ENCODE measurements around the gene LARGE2. TPM values are rescaled to one million over a fixed set of nuclear protein-coding genes. Genes with fewer than 3 reads are reported as not detected.
A peak's percentile ranks its signal among the peaks of the same experiment; 100 is the strongest.

LARGE2 gene
- total and polyA plus RNA-seq, 10 of the 15 experiments (the other 5 are each of a cell fraction or from before 2014, with no cell fraction given) = 0.03 to 0.41 (median 0.19) TPM; not detected in 6

- TF ChIP-seq TAF1 (IDR thresholded peaks at IDR 0.05; ENCODE audit: borderline replicate concordance, low read depth, low read length) = peak; percentile 75
- peak; percentile 72 for TF ChIP-seq NFYB (IDR thresholded peaks at IDR 0.05; ENCODE audit: insufficient read depth, low read depth, low read length)
- peak; percentile 96 for TF ChIP-seq GABPA (IDR thresholded peaks at IDR 0.05; ENCODE audit: low read depth)
- no peak for TF ChIP-seq FOXM1 (IDR thresholded peaks at IDR 0.05; ENCODE audit: low read depth, low read length)
- peak; percentile 58; the same call in 1 of the 2 replicates for TF ChIP-seq PML (IDR thresholded peaks at IDR 0.05; ENCODE audit: low read length)
- no peak for TF ChIP-seq EGR1 (IDR thresholded peaks at IDR 0.05; ENCODE audit: borderline replicate concordance in 1 of 2, low read depth in 2 of 2, low read length in 2 of 2)
- no peak for TF ChIP-seq CHD1 (IDR thresholded peaks at IDR 0.05; ENCODE audit: low read depth, low read length)
- TF ChIP-seq NFIC (IDR thresholded peaks at IDR 0.05; ENCODE audit: low read depth, low read length) = no peak
- TF ChIP-seq, protein P1, sequence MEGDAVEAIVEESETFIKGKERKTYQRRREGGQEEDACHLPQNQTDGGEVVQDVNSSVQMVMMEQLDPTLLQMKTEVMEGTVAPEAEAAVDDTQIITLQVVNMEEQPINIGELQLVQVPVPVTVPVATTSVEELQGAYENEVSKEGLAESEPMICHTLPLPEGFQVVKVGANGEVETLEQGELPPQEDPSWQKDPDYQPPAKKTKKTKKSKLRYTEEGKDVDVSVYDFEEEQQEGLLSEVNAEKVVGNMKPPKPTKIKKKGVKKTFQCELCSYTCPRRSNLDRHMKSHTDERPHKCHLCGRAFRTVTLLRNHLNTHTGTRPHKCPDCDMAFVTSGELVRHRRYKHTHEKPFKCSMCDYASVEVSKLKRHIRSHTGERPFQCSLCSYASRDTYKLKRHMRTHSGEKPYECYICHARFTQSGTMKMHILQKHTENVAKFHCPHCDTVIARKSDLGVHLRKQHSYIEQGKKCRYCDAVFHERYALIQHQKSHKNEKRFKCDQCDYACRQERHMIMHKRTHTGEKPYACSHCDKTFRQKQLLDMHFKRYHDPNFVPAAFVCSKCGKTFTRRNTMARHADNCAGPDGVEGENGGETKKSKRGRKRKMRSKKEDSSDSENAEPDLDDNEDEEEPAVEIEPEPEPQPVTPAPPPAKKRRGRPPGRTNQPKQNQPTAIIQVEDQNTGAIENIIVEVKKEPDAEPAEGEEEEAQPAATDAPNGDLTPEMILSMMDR (IDR thresholded peaks at IDR 0.05 in 2 of 3, conservative IDR thresholded peaks at IDR 0.05 in 1 of 3; ENCODE audit: control insufficient read depth in 2 of 3, extremely low read depth in 1 of 3, insufficient read depth in 1 of 3, low read depth in 3 of 3, low read length in 3 of 3) = no peak
- TF ChIP-seq BCL3 (IDR thresholded peaks at IDR 0.05; ENCODE audit: borderline replicate concordance, insufficient read depth, low read depth, low read length, poor library complexity, severe bottlenecking) = no peak
- TF ChIP-seq RELA (IDR thresholded peaks at IDR 0.05; ENCODE audit: borderline replicate concordance, partially characterized antibody) = peak; percentile 12
- no peak for TF ChIP-seq SREBF2 (IDR thresholded peaks at IDR 0.05; ENCODE audit: low read length)
- TF ChIP-seq, protein P2, sequence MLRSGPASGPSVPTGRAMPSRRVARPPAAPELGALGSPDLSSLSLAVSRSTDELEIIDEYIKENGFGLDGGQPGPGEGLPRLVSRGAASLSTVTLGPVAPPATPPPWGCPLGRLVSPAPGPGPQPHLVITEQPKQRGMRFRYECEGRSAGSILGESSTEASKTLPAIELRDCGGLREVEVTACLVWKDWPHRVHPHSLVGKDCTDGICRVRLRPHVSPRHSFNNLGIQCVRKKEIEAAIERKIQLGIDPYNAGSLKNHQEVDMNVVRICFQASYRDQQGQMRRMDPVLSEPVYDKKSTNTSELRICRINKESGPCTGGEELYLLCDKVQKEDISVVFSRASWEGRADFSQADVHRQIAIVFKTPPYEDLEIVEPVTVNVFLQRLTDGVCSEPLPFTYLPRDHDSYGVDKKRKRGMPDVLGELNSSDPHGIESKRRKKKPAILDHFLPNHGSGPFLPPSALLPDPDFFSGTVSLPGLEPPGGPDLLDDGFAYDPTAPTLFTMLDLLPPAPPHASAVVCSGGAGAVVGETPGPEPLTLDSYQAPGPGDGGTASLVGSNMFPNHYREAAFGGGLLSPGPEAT (IDR thresholded peaks at IDR 0.05; ENCODE audit: low read depth) = peak; percentile 89
- TF ChIP-seq RUNX3 (IDR thresholded peaks at IDR 0.05; ENCODE audit: low read length) = no peak
- TF ChIP-seq ZNF207 (IDR thresholded peaks at IDR 0.05; ENCODE audit: borderline replicate concordance) = peak; percentile 21
- TF ChIP-seq BCL11A (IDR thresholded peaks at IDR 0.05; ENCODE audit: low read depth, low read length) = no peak
- peak; percentile 47; the same call in 1 of the 2 replicates for TF ChIP-seq ELK1 (IDR thresholded peaks at IDR 0.05; ENCODE audit: low read depth, low read length)
- TF ChIP-seq ATF3 (IDR thresholded peaks at IDR 0.05; ENCODE audit: borderline replicate concordance, extremely low read depth, low read depth, low read length) = no peak
- no peak for TF ChIP-seq NFYA (IDR thresholded peaks at IDR 0.05; ENCODE audit: borderline replicate concordance, low read depth, low read length)
- TF ChIP-seq SIN3A (IDR thresholded peaks at IDR 0.05; ENCODE audit: low read depth, low read length) = peak; percentile 55
- TF ChIP-seq, protein P3, sequence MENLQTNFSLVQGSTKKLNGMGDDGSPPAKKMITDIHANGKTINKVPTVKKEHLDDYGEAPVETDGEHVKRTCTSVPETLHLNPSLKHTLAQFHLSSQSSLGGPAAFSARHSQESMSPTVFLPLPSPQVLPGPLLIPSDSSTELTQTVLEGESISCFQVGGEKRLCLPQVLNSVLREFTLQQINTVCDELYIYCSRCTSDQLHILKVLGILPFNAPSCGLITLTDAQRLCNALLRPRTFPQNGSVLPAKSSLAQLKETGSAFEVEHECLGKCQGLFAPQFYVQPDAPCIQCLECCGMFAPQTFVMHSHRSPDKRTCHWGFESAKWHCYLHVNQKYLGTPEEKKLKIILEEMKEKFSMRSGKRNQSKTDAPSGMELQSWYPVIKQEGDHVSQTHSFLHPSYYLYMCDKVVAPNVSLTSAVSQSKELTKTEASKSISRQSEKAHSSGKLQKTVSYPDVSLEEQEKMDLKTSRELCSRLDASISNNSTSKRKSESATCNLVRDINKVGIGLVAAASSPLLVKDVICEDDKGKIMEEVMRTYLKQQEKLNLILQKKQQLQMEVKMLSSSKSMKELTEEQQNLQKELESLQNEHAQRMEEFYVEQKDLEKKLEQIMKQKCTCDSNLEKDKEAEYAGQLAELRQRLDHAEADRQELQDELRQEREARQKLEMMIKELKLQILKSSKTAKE (IDR thresholded peaks at IDR 0.05; ENCODE audit: low read depth, poor library complexity, severe bottlenecking) = no peak
These were observed 4.7 kb upstream of the LARGE2 start, which contains the start of gene PEX16 (continued) for GRCh38 chr11:45917623-45918330.

Data from GM12878 (cell line).